Measurements from ENCODE around the gene TNFSF8. TPM values are rescaled to one million over a fixed set of nuclear protein-coding genes. Genes with fewer than 3 reads are reported as not detected.

TNFSF8 gene
- total RNA-seq, 1 experiment from 2014 or later, result 0.15 TPM

DNA sequence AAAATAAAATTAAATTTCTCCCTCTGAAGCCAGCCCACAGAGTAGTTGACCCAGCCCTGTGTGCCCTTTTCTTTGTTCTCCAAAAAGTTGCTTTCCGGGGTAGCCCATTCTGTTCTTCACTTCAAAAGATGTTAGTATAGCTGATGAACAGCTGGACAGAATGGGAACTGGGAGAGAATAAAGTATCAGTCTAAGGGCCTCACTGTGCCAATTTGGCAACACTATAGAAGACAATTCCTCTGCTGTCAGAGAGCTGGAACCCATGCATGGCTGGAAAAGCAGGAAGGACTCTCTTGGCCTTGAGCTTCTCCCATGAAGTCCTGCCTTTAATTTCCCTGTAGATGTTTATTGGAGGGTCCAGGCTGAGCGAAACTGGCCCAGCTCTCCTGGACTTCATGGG is 11.0 kb upstream of the TNFSF8 start:
- no peaks in the 10 kb centered on the region for H3K27me3 ChIP-seq (ENCODE audit: control insufficient read depth, insufficient read depth, low read length)
- intact Hi-C loops (cut with micrococcal nuclease; ENCODE audit: unreplicated experiment), result no loop called here
- ChIA-PET CTCF (no interaction called here), POLR2A (no interaction called here)
- no peak for DNase-seq (ENCODE audit: low read depth, low spot score)
- no peaks in the 10 kb centered on the region for H3K4me1 ChIP-seq (ENCODE audit: control insufficient read depth, insufficient read depth, low read length)
- no peak for TF ChIP-seq TCF7L2 (IDR thresholded peaks at IDR 0.05; ENCODE audit: low read depth, low read length)
- TF ChIP-seq, protein P1, sequence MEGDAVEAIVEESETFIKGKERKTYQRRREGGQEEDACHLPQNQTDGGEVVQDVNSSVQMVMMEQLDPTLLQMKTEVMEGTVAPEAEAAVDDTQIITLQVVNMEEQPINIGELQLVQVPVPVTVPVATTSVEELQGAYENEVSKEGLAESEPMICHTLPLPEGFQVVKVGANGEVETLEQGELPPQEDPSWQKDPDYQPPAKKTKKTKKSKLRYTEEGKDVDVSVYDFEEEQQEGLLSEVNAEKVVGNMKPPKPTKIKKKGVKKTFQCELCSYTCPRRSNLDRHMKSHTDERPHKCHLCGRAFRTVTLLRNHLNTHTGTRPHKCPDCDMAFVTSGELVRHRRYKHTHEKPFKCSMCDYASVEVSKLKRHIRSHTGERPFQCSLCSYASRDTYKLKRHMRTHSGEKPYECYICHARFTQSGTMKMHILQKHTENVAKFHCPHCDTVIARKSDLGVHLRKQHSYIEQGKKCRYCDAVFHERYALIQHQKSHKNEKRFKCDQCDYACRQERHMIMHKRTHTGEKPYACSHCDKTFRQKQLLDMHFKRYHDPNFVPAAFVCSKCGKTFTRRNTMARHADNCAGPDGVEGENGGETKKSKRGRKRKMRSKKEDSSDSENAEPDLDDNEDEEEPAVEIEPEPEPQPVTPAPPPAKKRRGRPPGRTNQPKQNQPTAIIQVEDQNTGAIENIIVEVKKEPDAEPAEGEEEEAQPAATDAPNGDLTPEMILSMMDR (IDR thresholded peaks at IDR 0.05), result no peak
- no peak for TF ChIP-seq SIN3A (IDR thresholded peaks at IDR 0.05; ENCODE audit: borderline replicate concordance, insufficient read depth, low read depth, low read length)
- TF ChIP-seq, protein P2, sequence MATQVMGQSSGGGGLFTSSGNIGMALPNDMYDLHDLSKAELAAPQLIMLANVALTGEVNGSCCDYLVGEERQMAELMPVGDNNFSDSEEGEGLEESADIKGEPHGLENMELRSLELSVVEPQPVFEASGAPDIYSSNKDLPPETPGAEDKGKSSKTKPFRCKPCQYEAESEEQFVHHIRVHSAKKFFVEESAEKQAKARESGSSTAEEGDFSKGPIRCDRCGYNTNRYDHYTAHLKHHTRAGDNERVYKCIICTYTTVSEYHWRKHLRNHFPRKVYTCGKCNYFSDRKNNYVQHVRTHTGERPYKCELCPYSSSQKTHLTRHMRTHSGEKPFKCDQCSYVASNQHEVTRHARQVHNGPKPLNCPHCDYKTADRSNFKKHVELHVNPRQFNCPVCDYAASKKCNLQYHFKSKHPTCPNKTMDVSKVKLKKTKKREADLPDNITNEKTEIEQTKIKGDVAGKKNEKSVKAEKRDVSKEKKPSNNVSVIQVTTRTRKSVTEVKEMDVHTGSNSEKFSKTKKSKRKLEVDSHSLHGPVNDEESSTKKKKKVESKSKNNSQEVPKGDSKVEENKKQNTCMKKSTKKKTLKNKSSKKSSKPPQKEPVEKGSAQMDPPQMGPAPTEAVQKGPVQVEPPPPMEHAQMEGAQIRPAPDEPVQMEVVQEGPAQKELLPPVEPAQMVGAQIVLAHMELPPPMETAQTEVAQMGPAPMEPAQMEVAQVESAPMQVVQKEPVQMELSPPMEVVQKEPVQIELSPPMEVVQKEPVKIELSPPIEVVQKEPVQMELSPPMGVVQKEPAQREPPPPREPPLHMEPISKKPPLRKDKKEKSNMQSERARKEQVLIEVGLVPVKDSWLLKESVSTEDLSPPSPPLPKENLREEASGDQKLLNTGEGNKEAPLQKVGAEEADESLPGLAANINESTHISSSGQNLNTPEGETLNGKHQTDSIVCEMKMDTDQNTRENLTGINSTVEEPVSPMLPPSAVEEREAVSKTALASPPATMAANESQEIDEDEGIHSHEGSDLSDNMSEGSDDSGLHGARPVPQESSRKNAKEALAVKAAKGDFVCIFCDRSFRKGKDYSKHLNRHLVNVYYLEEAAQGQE (IDR thresholded peaks at IDR 0.05; ENCODE audit: insufficient read depth in 1 of 2, low read depth in 2 of 2, low read length in 1 of 2), result no peak
- no peak for TF ChIP-seq POLR2AphosphoS5 (IDR thresholded peaks at IDR 0.05; ENCODE audit: low read depth, low read length)
- no peak for ATAC-seq
- in situ Hi-C loops (cut with HindIII; ENCODE audit: low pct_unique_long_range_greater_than_20kb, low sequenced_read_pairs), result no loop called here
- no TSS peak for BruUV-seq (replicated peaks)
- no peak overlapping the region for H3K4me3 ChIP-seq (ENCODE audit: low read depth in 2 of 2, low read length in 2 of 2)
- H3K27ac ChIP-seq (ENCODE audit: low read length), result no peak overlapping the region
- no peaks in the 10 kb centered on the region for H3K36me3 ChIP-seq (ENCODE audit: control insufficient read depth, insufficient read depth, low read length)
- no peaks in the 10 kb centered on the region for H3K9me3 ChIP-seq (ENCODE audit: control insufficient read depth, insufficient read depth, low read depth, low read length)

DNA sequence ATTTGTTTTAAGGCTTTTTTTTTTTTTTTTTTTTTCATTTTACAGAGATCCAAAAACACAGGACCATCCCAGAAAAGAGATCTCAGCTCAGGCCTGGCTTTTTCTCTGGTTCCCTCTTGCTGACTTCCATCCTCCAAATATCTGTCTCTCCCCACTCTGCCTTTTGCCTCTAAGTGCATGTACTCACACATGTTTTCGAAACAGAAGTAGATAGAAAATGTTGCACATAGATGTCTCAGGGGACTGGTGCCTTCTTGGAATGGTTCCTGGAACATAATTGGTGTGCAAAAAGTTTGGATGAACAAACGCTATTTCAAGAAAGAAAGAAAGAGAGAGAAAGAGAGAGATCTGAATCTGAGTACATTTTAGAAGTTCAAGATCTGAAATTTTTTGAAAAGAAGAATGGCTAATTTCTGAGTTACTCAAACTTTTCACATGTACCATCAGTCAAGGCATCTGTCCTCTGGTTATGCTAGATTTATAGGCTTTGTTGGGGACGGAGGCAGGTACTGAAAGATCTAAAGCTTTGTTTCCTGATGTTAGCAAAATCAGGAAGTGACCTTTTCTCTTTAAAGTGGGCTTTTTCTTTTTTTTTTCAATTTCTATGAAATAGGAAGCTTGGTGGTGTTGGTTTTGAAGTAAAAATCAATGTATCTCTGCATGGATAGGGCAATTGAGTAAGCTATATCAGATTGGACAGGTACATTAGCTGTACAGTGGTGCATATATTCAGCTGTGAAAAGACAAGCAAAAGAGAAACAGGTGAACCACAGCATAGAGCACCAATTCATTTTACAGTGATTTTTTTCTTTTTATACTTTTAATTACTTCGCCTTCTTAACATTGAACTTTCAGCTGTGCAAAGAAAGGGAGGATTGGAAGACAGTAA is 8.5 kb upstream of the TNFSF8 start:
- ATAC-seq, result no peak
- TF ChIP-seq TCF7L2 (IDR thresholded peaks at IDR 0.05; ENCODE audit: low read depth, low read length), result no peak
- no peak for TF ChIP-seq POLR2AphosphoS5 (IDR thresholded peaks at IDR 0.05; ENCODE audit: low read depth, low read length)
- TF ChIP-seq, protein P2 (IDR thresholded peaks at IDR 0.05; ENCODE audit: insufficient read depth in 1 of 2, low read depth in 2 of 2, low read length in 1 of 2), result no peak
- TF ChIP-seq, protein P1 (IDR thresholded peaks at IDR 0.05), result no peak
- TF ChIP-seq SIN3A (IDR thresholded peaks at IDR 0.05; ENCODE audit: borderline replicate concordance, insufficient read depth, low read depth, low read length), result no peak
- intact Hi-C loops (cut with micrococcal nuclease; ENCODE audit: unreplicated experiment), result no loop called here
- no peak overlapping the region for H3K4me3 ChIP-seq (ENCODE audit: low read depth in 2 of 2, low read length in 2 of 2)
- ChIA-PET CTCF (no interaction called here), POLR2A (no interaction called here)
- H3K27me3 ChIP-seq (ENCODE audit: control insufficient read depth, insufficient read depth, low read length), result no peaks in the 10 kb centered on the region
- no peak overlapping the region for H3K27ac ChIP-seq (ENCODE audit: low read length)
- no peaks in the 10 kb centered on the region for H3K36me3 ChIP-seq (ENCODE audit: control insufficient read depth, insufficient read depth, low read length)
- no peak for DNase-seq (ENCODE audit: low read depth, low spot score)
- in situ Hi-C loops (cut with HindIII; ENCODE audit: low pct_unique_long_range_greater_than_20kb, low sequenced_read_pairs), result no loop called here
- H3K4me1 ChIP-seq (ENCODE audit: control insufficient read depth, insufficient read depth, low read length), result no peaks in the 10 kb centered on the region
- no peaks in the 10 kb centered on the region for H3K9me3 ChIP-seq (ENCODE audit: control insufficient read depth, insufficient read depth, low read depth, low read length)
- no TSS peak for BruUV-seq (replicated peaks)

Data from Panc1 (cell line).